HG02763 (cell line): Measurements from ENCODE around the gene MFAP3.
"Not testable (repeated sequence)": the region's sequence is repeated elsewhere in the genome, so short reads cannot be mapped to it uniquely, and the experiment has no call there.

Experiments
- ATAC-seq: cut with Tn5 transposase; IDR thresholded peaks from one replicate; pipeline ENCODE4 v1.9.1; 2021; ENCODE audit warnings: mild to moderate bottlenecking, moderate library complexity; ENCODE audit not compliant: unreplicated experiment

MFAP3 gene

DNA sequence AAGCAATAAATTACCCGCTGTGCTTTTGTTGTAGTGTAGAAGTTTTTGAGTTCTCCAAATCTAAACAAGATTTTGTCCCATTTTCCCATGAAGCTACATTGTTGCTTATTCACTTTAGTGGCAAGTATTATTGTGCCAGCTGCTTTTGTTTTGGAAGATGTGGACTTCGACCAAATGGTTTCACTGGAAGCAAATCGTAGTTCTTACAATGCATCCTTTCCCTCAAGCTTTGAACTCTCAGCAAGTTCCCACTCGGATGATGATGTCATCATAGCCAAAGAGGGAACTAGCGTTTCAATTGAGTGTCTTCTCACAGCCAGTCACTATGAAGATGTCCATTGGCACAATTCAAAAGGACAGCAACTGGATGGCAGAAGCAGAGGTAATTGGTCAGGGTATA, 10.9 kb downstream of the MFAP3 start:
- no peak for ATAC-seq

DNA sequence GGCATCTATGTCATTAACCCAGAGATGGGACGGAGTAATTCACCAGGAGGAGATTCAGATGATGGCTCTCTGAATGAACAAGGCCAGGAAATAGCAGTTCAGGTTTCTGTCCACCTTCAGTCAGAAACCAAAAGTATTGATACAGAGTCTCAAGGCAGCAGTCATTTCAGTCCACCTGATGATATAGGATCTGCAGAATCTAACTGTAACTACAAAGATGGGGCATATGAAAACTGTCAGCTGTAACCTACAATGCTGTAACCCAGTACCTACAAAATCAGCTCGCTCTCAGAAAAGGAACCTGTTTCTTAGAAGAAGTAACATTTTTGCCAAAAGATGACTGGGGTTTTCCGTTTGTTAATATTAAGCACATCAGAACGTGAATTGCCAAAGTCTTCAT, 14.7 kb downstream of the MFAP3 start:
- ATAC-seq = no peak

GRCh38 chr5:154055201-154055600, 16.4 kb downstream of the MFAP3 start:
- no peak for ATAC-seq

GRCh38 chr5:154058055-154059038, 19.6 kb downstream of the MFAP3 start:
- peak; percentile 48 for ATAC-seq

DNA sequence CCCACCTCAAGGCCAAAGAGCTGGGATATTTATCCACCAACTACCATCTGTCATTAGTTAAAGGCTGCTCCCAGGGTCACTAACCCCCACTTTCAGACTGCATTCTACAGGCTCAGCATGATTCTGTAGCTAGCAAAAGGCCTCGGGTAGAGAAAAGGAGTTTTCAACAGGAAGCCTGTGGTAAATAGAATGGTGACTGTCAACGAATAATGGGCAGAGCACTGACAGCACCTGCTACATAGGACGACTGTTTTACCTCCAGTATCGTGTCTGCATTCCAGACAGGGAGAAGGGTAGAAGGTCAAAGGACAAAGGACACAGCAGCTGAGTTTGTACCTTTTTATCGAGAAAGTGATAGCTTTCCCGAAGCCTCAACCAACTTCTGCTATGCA, 20.3 kb downstream of the MFAP3 start:
- peak; percentile 60 for ATAC-seq

- ATAC-seq = no peak
These were observed 20.8 kb downstream of the MFAP3 start for GRCh38 chr5:154059583-154059982.

DNA sequence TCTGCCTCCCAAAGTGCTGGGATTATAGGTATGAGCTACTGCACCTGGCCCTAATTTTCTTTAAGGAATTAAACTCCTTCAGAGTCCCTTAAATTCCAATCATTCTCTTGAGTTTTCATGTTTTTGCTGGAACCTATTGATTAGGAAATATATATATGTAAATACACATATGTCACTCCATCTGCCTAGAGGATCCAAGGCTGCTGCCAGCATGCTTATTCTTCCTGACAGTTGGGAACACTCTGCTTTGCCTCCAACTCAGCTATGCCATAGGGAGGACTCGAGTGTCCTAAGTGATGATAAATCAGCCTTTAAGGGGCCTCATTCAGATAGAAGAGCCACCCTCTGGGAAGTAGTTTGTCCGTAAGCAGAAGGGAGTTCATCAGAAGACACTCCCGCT, 21.8 kb downstream of the MFAP3 start:
- no peak for ATAC-seq

- no peak for ATAC-seq
These were observed 24.6 kb downstream of the MFAP3 start for GRCh38 chr5:154063372-154063771.

- no peak for ATAC-seq
These were observed 27.2 kb downstream of the MFAP3 start for GRCh38 chr5:154065971-154066370.

- ATAC-seq = not testable (repeated sequence)
These were observed 31.1 kb downstream of the MFAP3 start for GRCh38 chr5:154069854-154070253.

- no peak for ATAC-seq
These were observed 33.1 kb downstream of the MFAP3 start for GRCh38 chr5:154071799-154072413.

DNA sequence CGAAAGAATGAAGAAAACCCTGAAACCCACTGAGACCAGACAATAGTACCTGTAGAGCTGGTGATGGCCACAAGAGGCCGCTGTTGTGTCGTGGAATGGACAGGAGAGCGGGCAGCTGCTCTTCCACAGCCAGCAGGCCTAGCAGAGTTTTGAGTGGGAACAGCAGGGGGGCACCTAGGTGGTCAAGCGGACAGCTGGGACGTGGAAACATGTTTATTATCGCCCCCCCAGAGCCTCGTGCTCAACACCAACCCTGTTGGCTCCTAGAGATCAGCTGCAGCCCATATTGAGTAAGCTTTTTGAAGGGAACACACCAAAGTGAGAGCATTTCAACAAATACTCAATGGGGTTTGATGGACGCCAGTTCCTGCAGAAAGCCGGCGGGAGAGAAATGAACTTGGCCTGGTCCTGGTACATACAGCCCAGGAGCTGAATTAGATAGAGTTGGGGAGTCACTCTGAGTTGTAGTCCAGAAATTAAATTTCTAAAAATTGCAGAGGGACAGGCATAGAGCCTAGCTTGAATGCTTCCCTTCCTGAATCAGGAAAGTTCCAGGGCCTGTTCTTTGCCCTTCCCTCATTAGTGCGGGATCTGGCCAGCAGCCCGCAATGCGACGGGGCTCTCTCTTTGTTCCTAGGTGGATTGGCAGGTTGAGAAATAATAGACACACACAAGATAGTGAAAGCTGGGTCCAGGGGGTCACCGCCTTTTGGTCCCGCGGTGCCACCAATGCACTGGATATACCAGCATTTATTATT, 33.8 kb downstream of the MFAP3 start:
- peak; percentile 95 for ATAC-seq

DNA sequence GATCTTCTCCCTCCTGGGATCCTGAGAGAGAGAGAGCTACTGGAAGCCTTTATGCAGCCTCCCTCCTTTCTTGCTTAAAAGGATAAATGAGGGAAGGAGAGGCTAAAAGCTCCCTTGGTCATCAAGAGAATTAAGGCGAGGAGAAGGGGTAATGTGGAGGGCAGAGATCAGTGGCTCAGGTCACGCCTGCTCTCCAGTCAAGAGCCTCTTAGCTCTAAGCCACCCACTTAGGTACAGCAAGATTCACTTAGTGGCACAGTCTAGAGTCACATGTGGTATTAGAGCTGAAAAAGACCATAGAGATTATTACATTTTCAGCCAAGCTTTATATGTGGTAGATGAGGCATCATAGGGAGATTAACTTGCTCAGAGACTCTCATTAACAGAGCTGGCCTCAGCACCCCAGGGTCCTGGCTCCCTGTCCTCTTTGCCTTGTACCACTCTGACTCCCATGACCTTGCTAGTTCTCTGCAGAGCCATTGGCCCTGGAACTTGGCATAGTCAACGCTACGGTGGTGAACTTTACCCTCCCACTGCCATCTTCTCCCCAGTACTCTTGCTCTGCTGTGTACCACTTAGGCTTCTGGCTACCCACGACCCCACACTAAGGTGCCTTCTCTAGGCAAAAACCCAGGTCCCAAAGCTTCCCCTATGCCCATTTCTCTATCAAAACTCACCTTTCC, 37.6 kb downstream of the MFAP3 start:
- ATAC-seq = no peak

DNA sequence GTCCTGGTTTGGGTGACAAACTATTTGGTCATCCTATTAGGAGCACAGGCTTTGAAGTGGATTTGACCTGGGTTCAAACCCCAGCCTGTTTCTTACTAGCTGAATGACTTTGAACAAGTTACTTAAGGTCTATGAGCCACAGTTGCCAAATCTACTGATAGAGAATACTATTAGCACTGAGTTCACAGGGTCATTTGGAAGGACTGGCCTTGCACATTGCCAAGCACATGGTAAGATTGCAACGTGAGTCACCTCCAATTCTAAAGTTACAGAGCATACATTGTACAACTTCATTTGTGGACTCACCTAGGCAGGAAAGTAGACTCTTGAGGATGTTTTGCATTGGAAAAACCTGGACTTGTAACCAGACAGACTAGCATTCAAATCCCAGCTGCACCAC, 38.9 kb downstream of the MFAP3 start:
- ATAC-seq = no peak

DNA sequence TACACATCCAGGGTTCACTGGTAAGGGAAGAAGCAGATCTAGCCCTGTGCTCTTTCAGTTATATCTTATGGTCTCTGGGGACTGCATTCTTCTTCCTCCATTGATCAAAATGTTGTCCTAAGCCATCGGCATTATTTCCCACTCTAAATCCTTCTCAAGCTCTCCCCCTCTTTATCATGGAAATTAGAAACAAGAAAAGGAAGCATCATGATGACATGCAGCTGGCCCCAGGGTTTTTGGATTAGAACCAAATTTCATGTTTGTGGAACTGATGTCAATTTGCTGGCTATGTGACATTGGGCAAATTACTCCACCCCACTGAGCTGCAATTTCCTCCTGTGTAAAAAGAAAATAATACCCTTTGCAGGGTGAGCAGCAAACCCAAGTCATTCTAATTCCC, 39.5 kb downstream of the MFAP3 start:
- ATAC-seq = no peak

DNA sequence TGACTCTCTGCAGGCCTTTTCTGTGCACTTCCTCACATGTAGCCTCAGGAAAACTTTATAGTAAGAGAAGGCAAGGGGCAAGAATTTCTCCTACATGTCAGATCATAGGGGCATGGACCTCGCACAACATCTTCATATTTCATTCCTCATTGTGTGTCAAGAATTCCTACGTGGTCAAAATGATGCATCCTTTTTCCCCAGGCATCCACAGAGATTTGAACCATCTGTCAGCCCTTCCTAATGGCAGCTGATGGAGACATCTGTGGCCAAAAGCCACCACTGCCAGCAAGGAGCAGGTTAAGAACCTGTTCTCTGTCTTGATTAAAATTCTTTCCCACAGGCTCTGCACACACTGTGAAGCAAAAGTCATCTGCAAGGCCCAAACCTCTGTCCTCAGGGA, 42.5 kb downstream of the MFAP3 start:
- no peak for ATAC-seq

- ATAC-seq = no peak
These were observed 45.4 kb downstream of the MFAP3 start for GRCh38 chr5:154084062-154084639.

- no peak for ATAC-seq
These were observed 47.4 kb downstream of the MFAP3 start for GRCh38 chr5:154086146-154086545.

DNA sequence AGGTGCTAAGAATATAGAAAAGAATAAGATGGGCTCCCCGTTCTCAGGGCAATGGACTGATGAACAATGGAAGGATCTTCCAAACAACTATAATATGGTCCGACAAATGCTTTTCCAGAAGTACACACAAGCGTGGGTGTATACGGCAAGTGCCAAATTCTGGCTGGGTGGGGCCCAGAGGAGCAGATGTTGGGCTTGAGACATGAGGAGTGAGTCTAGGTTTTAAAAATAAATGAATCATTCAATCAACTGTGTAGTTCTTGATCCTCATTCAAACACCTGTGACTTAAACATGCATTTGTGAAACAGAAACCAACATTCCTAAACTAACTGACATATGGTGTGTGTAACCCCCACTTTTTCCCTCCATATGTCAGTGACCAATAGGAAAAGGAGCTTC, 47.9 kb downstream of the MFAP3 start:
- no peak for ATAC-seq

DNA sequence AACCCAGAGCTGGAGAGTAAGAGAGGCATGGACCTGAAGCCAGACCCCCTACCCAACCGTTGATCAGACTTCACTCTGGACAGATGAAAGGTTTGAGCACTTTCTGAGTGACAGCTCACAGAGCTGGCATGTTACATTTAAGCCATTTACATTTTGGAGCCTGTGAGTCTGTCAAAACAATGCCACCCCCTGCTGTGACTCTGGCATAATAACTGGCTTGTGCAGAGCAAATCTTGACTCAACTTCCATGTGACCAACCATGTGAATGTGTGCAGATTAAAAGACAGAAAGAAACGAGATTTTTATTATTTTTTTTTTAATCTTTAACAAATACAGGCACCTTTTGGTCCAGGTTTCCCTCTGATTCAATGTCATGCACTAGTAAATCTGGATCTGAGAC, 48.5 kb downstream of the MFAP3 start:
- ATAC-seq = no peak

DNA sequence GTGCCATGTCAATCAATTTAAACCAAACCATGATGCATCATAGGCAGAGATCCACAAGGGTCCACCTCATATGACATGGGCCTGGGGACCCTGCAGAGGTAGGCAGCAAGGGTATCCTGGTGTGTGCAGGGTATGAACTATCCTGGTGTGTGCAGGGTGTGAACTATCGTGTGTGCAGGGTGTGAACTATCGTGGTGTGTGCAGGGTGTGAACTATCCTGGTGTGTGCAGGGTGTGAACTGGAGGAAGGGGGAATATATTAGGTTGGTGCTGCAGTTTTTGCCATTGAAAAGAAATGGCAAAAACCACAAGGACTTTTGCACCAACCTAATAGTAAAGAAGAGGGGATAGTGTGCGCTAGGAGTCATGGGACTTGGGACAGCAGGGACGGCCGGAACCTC, 50.0 kb downstream of the MFAP3 start:
- no peak for ATAC-seq
